ENCODE data around the gene PNRC2.

GRCh38 chr1:23966973-23967493 lies 7.4 kb downstream of the PNRC2 start:
- no peak for TF ChIP-seq CTCF (conservative IDR thresholded peaks at IDR 0.05; ENCODE audit: low read length)
- TF ChIP-seq EZH2phosphoT487 (IDR thresholded peaks at IDR 0.05; ENCODE audit: borderline replicate concordance) = no peak

All from Loucy (cell line).